Body of pancreas (tissue), 4 donors: ENCODE measurements around the gene SCUBE1.

Source experiments
- CTCF ChIP-seq, 7 experiments: fragments of 450-650 bp in 4 of 7; fragments of 200-600 bp in 3 of 7; sonication (generic) in 3 of 7; IDR thresholded peaks; one replicate each; pipeline ENCODE4 v1.5.1; 2016 to 2019; ENCODE audit warnings: antibody characterized with exemption in 7 of 7
- POLR2A ChIP-seq, 3 donors: fragments of 450-650 bp; IDR thresholded peaks; one replicate each; pipeline ENCODE4 v1.6.1; 2016; ENCODE audit warnings: antibody characterized with exemption in 3 of 3, mild to moderate bottlenecking in 2 of 3

- TF ChIP-seq CTCF (IDR thresholded peaks at IDR 0.05) = no peak
- TF ChIP-seq POLR2A (IDR thresholded peaks at IDR 0.05) = no peak
Observed at GRCh38 chr22:43230571-43230970, 112.6 kb downstream of the SCUBE1 start.
